BLaER1 treated with 17β-estradiol and CSF1 and Interleukin-3, amounts not matched to agents 10 nM and 100 nM (cell line): ENCODE results near the gene UBE3D.
"Not testable (repeated sequence)": the region's sequence is repeated elsewhere in the genome, so short reads cannot be mapped to it uniquely, and the experiment has no call there.

Source experiments
- H3K27ac ChIP-seq, 11 experiments: shearing (Covaris generic); formaldehyde crosslinking; 2 replicates each; pipeline ENCODE4 v1.8.1; 2022
- H3K27me3 ChIP-seq, 11 experiments: shearing (Covaris generic); formaldehyde crosslinking; 2 replicates each; pipeline ENCODE4 v1.8.1; 2022
- H3K36me3 ChIP-seq, 11 experiments: shearing (Covaris generic); formaldehyde crosslinking; 2 replicates each; pipeline ENCODE4 v1.8.1; 2022
- H3K4me1 ChIP-seq, 10 experiments: shearing (Covaris generic); formaldehyde crosslinking; 2 replicates each; pipeline ENCODE4 v1.8.1; 2022
- H3K4me2 ChIP-seq, 11 experiments: shearing (Covaris generic); formaldehyde crosslinking; 2 replicates each; pipeline ENCODE4 v1.8.1; 2022
- H3K4me3 ChIP-seq, 10 experiments: shearing (Covaris generic); formaldehyde crosslinking; 2 replicates each; pipeline ENCODE4 v1.8.1; 2022
- H3K9ac ChIP-seq, 11 experiments: shearing (Covaris generic); formaldehyde crosslinking; 2 replicates each; pipeline ENCODE4 v1.8.1; 2022
- H3K9me3 ChIP-seq, 11 experiments: shearing (Covaris generic); formaldehyde crosslinking; replicated peaks in 1 of 11; 2 replicates each; pipeline ENCODE4 v1.8.1; 2022
- H4K20me1 ChIP-seq, 11 experiments: shearing (Covaris generic); formaldehyde crosslinking; 2 replicates each; pipeline ENCODE4 v1.8.1; 2022
- Cebpa-rat ChIP-seq, 11 experiments: shearing (Covaris generic); IDR thresholded peaks; 2 replicates each; pipeline ENCODE4 v1.8.1; 2022

UBE3D gene

GRCh38 chr6:82894653-82895259 is 170.9 kb downstream of the UBE3D start:
- no peak for TF ChIP-seq Cebpa-rat (IDR thresholded peaks at IDR 0.05)
- Histone ChIP-seq H3K27ac (no peak overlapping the region), H4K20me1 (no peaks in the 10 kb centered on the region), H3K36me3 (no peaks in the 10 kb centered on the region), H3K4me1 (no peaks in the 10 kb centered on the region), H3K9me3 (no peaks in the 10 kb centered on the region), H3K4me2 (no peak overlapping the region), H3K27me3 (no peaks in the 10 kb centered on the region), H3K4me3 (no peak overlapping the region), H3K9ac (no peak overlapping the region)

GRCh38 chr6:82893889-82894652 is 171.6 kb downstream of the UBE3D start:
- H3K9ac ChIP-seq: no peak overlapping the region
- no peak overlapping the region for H3K4me2 ChIP-seq
- H3K4me3 ChIP-seq: no peak overlapping the region
- no peak for TF ChIP-seq Cebpa-rat (IDR thresholded peaks at IDR 0.05)
- no peak overlapping the region for H3K27ac ChIP-seq
- H3K27me3 ChIP-seq: no peaks in the 10 kb centered on the region
- no peaks in the 10 kb centered on the region for H3K9me3 ChIP-seq
- no peaks in the 10 kb centered on the region for H4K20me1 ChIP-seq
- no peaks in the 10 kb centered on the region for H3K4me1 ChIP-seq
- no peaks in the 10 kb centered on the region for H3K36me3 ChIP-seq

- not testable (repeated sequence) for H4K20me1 ChIP-seq, H3K9ac ChIP-seq, H3K36me3 ChIP-seq, H3K9me3 ChIP-seq, H3K4me1 ChIP-seq, H3K4me2 ChIP-seq, H3K27ac ChIP-seq, H3K27me3 ChIP-seq, H3K4me3 ChIP-seq
Observed at GRCh38 chr6:82891503-82891902, 174.1 kb downstream of the UBE3D start.

GRCh38 chr6:82891076-82891475 is 174.6 kb downstream of the UBE3D start:
- Histone ChIP-seq H3K27me3 (no peaks in the 10 kb centered on the region), H3K27ac (no peak overlapping the region), H4K20me1 (no peaks in the 10 kb centered on the region), H3K4me3 (no peak overlapping the region), H3K36me3 (no peaks in the 10 kb centered on the region), H3K4me2 (no peak overlapping the region), H3K9ac (no peak overlapping the region), H3K9me3 (no peaks in the 10 kb centered on the region), H3K4me1 (no peaks in the 10 kb centered on the region)
- TF ChIP-seq Cebpa-rat (IDR thresholded peaks at IDR 0.05): no peak

GRCh38 chr6:82890240-82890639 is 175.4 kb downstream of the UBE3D start:
- Histone ChIP-seq H4K20me1 (no peaks in the 10 kb centered on the region), H3K27ac (no peak overlapping the region), H3K9ac (no peak overlapping the region), H3K4me2 (no peak overlapping the region), H3K4me3 (no peak overlapping the region), H3K36me3 (no peaks in the 10 kb centered on the region), H3K27me3 (no peaks in the 10 kb centered on the region), H3K9me3 (no peaks in the 10 kb centered on the region), H3K4me1 (no peaks in the 10 kb centered on the region)
- TF ChIP-seq Cebpa-rat (IDR thresholded peaks at IDR 0.05): no peak

- H3K9me3 ChIP-seq: no peaks in the 10 kb centered on the region
- no peaks in the 10 kb centered on the region for H3K27me3 ChIP-seq
- no peak for TF ChIP-seq Cebpa-rat (IDR thresholded peaks at IDR 0.05)
- no peaks in the 10 kb centered on the region for H3K36me3 ChIP-seq
- no peaks in the 10 kb centered on the region for H3K4me1 ChIP-seq
- no peak overlapping the region for H3K9ac ChIP-seq
- H4K20me1 ChIP-seq: no peaks in the 10 kb centered on the region
- no peak overlapping the region for H3K27ac ChIP-seq
- H3K4me2 ChIP-seq: no peak overlapping the region
- H3K4me3 ChIP-seq: no peak overlapping the region
Observed at GRCh38 chr6:82889143-82889542, 176.5 kb downstream of the UBE3D start.

GRCh38 chr6:82882363-82883023 is 183.1 kb downstream of the UBE3D start:
- Histone ChIP-seq H3K36me3 (no peaks in the 10 kb centered on the region), H3K4me2 (no peak overlapping the region), H4K20me1 (no peaks in the 10 kb centered on the region), H3K27ac (no peak overlapping the region), H3K4me3 (no peak overlapping the region), H3K9ac (no peak overlapping the region), H3K9me3 (no peaks in the 10 kb centered on the region), H3K27me3 (no peaks in the 10 kb centered on the region), H3K4me1 (no peaks in the 10 kb centered on the region)
- TF ChIP-seq Cebpa-rat (IDR thresholded peaks at IDR 0.05): no peak

GRCh38 chr6:82881519-82881918 is 184.1 kb downstream of the UBE3D start:
- Histone ChIP-seq H3K4me1 (no peaks in the 10 kb centered on the region), H4K20me1 (no peaks in the 10 kb centered on the region), H3K4me3 (no peak overlapping the region), H3K36me3 (no peaks in the 10 kb centered on the region), H3K9ac (no peak overlapping the region), H3K27me3 (no peaks in the 10 kb centered on the region), H3K9me3 (no peaks in the 10 kb centered on the region), H3K4me2 (no peak overlapping the region), H3K27ac (no peak overlapping the region)
- no peak for TF ChIP-seq Cebpa-rat (IDR thresholded peaks at IDR 0.05)

- Histone ChIP-seq H4K20me1 (no peaks in the 10 kb centered on the region), H3K36me3 (no peaks in the 10 kb centered on the region)
Observed at GRCh38 chr6:82878812-82879211, 186.8 kb downstream of the UBE3D start.

More at GRCh38 chr6:82878812-82879211, 186.8 kb downstream of the UBE3D start:
- Histone ChIP-seq H3K9me3 (no peaks in the 10 kb centered on the region), H3K4me3 (no peak overlapping the region), H3K27me3 (no peaks in the 10 kb centered on the region), H3K9ac (no peak overlapping the region), H3K4me2 (no peak overlapping the region), H3K4me1 (no peaks in the 10 kb centered on the region), H3K27ac (no peak overlapping the region)
- TF ChIP-seq Cebpa-rat (IDR thresholded peaks at IDR 0.05): no peak
